Stimulated activated CD8-positive, alpha-beta memory T cell treated with anti-CD3 and anti-CD28 coated beads, Interleukin-4, amount 100 ng/mL, for 24 hours (primary cell): ENCODE data around the gene DAPP1.
A peak's percentile ranks its signal among the peaks of the same experiment; 100 is the strongest.

Source experiments
- DNase-seq: peaks from one replicate; pipeline ENCODE4 v3.0.0-alpha.2; 2020; ENCODE audit warnings: low read depth

DAPP1 gene

DNA sequence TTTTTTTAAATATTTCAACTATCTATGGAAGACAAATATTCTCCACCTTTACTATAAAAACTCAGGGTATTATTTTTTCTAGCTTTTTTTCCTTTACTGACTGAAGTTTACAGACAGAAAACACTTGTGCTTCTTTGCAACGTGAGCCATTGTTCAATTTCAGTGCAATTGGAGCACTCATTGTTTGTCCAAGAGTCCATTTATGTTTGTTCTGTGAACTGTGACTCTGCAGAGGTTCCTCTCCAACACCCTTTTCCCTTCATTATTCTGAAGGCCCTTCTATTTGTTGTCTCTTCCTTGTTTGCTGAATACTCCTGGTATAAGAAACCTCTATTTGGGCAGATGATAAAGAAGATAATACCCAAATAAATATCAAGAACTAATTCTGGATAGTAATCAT, 37.4 kb downstream of the DAPP1 start:
- DNase-seq = no peak

DNA sequence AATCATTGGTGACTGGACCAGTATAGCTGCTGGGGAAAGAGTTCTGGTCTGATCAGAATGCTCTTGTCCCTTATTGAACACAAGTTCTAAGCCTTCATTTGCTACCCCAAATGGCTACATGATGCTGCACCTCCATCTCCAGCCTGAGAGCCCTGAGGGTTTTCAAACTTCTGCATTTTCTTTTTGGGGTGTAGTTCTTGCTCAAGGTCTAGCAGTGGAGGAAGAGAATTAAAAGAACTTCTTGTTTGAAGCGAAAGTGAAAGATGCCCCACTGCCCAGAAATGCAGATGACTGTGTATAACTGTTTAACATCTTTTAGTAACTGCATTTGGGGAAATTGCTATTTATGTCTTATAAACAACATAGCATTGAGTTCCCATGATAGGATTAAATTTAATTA, 39.1 kb downstream of the DAPP1 start:
- DNase-seq = no peak

DNA sequence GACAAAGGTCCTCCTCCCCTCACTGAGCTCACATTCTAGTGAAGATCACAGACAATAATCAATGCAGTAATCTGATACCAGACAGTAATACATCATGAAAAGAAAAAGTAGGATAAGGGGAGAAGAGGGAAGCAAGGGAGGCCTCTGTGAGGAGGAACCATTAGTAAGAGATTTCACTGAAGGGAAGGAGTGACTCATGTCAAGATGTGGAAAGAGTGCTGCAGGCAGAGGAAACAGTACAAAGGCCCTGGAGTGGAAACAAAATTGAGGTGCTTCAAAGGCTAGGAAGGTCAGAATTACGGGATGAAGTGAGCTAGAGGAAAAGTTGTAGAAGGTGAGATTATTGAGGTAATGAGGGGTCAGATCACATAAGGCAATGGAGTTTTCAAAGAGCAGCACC, 39.5 kb downstream of the DAPP1 start:
- DNase-seq = no peak

DNA sequence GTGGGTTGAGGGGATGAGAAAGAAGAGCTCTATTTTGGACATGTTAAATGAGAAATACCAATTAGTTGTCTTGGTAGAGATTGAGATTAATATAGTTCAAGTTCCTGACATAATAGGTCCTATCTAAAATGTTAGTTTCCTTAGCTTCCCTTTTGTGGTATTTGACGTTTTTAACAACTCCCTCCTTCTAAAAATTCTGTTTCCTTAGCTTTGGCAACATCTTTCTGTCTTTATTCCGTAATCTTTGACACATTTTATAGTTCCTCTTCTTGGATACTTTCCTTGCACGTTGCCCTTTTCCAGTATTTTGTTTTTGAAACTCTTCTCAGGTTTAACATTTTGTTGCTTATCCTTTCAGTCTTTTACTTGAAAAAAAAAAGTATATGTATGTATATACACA, 40.7 kb downstream of the DAPP1 start:
- no peak for DNase-seq

DNA sequence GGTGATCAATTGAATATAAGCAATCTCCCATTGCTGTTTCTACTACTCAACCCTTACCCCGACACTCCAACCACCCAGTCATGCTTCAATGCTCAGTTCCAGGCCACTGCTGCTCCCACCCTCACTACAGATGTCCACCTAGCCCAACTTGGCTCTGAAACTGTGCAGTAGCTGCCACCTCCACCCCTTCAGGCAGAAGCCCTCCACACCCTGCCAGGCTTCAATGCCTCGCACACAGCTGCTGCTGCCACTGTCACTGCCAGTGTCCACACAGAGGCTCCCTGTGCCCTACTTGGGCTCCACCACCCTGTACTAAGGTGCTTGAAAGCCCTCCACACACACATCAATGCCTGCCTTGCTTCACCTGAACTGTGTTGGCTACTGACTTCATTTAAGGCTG, 43.0 kb downstream of the DAPP1 start:
- DNase-seq = no peak

DNA sequence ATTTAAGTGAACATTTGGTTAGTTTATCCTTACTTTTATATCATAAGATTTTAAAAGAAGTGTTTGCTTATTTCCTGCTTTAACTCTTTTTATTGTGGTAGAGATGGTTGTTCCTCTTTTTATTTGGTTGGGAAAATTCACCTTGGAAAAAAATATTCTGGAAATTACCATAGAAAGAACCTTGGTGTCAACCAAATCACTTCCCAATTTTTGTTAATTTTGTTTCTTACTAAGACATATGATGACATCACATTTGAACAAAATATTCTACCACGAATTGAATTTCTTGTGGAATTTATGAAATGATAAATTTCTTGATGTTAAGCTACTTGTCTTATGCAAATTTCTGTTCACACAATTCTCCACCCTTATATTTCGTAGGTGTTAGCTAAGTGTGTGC, 43.9 kb downstream of the DAPP1 start:
- DNase-seq = no peak

DNA sequence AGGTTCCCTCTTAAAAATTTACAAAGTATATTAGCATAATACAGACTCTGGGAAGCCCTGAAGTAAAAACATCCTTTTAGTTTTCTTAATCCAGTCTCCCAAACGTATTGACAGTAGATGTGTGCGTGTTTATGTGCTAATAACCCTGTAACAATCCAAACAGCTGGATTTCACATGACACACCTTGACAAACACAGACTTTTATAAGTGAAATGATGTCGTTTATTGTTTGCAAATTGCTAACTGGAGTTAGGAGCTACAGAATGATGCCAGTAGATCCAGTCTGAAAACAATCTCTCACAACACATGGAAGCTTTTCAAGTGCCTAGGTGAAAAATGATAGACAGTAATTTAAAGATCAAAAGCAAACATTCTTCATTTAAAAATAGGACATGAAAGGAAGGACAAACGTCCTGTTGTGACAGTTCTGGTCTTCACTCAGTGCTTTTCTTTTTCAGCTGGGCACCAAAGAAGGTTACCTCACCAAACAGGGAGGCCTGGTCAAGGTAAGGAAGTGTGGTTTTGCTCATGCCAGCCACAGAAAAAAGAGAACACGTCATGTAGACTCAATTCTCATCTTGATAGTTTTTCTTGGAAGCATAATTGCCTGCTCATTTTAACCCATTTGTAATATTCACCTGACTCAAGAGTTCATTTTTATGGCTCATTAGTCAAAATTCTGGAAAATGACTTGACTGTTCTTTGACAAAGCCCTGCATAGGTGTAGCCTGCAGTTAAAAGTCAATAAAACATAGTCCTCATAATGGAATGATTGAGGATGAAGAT, 44.7 kb downstream of the DAPP1 start:
- no peak for DNase-seq

DNA sequence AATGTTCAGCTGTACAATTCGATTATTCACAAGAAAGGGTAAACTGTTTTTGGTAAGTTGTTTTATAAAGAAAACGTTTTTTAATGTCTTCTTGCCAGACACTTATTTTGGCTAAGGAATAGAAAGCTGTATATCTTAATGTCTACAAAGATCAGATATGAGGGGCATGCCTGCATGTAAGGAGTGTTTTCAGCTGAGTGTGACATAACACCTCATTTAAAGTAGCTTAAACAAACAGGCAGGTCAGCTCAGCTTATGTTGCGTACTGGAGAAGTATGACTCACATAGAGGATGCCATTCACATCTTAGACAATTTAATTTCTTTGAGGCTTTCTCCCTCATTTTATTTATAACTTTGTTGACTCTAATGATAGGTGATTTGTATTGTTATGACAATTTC, 47.2 kb downstream of the DAPP1 start:
- no peak for DNase-seq

DNA sequence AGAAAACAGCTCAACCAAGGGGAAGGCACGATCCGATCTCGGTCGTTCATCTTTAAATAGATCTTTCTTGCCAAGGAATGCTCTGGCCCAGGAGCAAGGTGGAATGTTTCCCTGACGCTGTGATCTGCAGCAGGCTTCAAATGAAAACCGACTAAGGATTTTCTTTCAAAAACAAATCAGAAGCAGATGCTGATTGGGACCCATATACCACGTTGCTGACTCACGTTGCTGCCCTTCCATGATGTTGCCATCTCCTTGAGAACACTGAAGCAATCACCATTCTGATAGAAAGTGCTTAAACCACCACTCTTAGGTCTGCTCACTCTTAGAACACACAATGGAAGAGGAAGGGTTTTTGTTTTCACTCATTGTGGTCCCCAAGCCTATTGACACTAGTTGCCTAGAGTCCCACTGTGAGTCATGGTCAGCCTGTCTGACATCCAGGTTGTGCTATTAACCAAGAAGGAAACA, 51.5 kb downstream of the DAPP1 start:
- DNase-seq = no peak

DNA sequence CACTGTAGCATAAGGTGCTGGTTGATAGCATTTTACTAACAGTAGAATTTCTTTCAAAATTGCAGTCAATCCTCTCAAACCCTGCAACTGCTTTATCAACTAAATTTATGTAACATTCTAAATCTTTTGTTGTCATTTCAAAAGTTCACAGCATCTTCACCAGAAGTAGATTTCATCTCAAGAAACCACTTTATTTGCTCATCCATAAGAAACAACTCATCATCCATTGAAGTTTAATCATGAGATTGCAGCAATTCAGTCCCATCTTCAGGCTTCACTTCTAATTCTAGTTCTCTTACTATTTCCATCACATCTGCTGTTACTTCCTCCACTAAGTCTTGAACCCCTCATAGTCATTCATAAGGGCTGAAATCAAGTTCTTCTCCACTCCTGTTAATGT, 55.9 kb downstream of the DAPP1 start:
- no peak for DNase-seq

DNA sequence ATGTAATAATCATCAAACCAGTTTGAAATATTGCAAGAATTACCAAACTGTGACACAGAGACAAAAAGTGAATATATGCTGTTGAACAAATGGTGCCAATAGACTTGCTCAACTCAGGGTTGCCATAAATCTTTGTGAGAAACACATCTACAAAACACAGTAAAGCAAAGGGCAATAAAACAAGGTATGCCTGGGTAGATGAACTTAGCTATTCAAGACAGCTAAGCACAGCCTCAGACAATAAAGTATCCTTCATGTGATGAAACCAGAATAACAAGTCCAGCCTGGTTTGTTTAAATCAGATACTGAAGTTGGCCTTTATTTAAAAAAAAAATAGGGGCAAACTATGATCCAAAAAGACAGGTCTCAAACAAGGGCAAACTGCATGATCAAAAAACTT, 58.4 kb downstream of the DAPP1 start:
- DNase-seq = no peak

DNA sequence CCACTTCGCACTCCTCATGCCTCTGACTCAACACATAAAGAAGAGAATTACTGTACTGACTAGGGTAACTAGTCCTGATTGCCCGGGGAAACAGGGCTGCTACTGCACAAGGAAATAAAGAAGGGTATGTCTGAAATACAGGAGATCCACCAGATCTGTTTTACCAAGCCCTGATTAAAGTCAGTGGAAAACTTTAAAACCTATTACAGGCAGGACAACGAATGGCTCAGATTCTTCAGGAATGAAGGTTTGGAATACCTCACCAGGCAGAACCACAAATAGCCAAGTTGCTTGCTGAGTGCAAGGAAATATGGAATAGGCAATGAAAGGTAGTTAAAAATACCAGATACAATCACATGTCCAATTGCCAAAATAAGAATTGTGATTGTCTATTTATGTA, 60.3 kb downstream of the DAPP1 start:
- no peak for DNase-seq

DNA sequence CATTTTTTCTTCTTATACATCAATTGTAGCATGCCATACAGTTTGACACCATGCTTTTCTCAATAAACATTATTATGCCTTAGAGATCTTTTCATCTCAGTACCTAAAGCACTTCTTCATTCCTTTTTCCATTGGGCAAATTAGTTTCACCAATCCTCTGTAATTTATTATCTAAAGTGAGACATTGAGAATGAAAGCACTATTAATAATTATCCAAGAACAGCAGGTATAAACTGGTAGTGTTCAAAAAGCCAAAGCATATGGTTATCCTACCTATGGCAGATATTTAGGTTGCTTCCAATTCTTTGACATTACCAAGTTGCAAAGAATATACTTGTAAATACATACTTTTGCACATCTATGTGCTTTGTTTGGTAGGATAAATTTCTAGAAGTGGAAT, 62.0 kb downstream of the DAPP1 start:
- no peak for DNase-seq

DNA sequence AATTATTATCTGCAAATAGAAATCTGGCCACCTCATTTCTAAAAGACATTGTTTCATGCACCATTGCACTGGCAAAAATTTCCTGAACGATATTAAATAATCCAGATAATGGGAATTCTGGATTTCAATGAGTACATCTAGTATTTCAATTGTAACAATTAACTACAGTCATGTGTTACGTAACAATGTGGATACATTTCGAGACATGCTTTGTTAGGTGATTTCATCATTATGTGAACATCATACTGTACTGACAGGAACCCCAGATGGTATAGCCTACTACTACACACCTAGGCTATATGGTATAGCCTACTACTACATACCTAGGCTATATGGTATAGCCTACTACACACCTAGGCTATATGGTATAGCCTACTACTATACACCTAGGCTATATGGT, 62.8 kb downstream of the DAPP1 start:
- DNase-seq = no peak

DNA sequence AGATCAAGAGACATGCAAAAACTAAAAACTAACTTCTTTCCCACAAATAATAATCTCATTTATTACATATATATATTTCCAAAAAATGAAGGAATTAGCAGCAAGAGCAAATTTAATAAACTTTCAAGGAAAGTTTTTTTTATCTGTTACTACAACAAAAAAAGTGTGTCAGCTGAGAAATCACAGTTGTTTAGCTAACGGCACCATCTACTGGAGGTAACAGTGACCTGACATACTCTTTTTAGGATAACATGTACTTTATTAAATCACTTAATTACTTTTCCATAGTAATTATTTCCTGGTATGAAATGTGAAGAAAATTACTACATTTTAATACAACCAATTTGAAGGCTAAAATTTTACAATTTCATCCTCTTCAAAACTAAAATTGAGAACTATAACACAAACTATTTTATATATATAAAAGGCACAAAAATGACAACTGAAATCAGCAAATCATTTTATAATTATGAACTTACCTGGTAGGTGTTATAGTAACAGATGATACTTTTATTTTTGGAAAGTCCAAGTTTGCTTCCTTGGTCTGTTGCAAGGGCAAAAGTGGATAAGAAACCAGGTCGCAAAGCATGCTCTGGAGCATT, 68.5 kb downstream of the DAPP1 start:
- DNase-seq = no peak

DNA sequence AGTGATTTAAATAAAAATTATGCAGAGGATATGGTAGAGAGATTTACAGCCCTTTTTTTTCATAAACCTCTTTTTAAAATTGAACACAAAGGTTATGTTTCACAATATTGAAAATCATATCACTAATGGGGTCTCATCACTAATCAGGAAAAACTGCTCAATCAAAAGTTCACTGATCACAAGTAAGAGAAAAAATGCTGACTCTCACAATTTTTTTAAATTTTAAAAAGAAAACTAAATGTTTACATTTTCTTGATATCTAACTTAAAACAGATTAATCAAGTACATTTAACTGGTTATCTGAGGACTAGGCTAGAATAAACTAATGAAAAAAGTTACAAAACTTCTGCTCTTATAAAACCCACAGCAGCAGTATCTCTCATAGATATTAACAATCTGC, 69.1 kb downstream of the DAPP1 start:
- DNase-seq = no peak

DNA sequence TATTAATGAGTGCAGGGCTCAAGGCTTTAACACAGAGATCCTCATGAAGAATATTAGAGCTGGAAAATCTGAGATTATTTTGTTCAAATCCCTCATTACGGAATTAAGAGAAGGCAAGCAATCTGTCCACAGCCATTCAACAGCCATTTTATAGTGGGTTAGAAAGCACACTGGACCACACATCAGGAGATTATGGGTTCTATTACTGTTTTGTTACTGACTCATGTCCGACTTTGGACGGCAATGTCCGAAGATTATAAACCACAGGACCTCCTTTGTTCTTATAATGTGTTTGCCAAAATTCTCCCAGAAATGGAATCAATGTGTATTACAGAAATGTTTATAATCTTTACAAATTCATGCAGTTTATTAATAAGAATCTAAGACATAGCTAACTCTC, 69.5 kb downstream of the DAPP1 start:
- DNase-seq = no peak

DNA sequence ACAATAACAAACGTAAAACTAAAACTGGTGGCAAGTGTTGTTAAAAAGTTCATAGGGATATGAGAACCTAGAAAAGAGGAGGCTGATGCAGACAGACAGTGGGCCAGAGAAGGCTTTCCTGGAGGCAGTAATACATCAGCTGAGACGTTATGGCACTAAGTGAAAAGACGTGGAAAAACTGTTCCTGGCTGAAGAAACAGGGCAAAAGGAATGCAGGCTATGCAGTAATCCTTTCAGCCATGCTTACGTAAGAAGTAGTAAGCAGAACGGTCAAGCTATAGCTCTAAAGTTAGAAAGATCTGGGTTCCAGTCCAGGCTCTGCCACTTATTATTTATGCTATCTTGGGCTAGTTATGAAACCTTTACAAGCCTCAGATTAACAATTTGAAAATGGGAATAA, 71.2 kb downstream of the DAPP1 start:
- DNase-seq = no peak

DNA sequence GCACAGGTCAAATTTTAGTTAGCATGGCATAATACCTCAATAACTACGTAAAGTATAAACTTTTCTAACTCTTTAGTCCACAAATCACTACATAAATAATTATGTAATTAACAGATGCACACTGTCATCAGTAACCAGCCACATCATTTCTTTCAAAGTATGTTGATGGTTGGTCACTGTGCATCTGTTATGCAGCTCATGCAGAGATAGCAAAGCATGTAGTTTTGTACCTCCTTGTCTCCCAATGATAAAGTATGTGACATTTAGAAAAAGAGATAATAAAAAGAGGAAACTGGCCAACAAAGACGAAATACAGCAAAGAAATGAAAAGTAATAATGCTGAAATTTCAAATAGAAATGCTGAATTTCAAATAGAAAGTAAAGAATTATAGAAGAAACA, 74.7 kb downstream of the DAPP1 start:
- DNase-seq = no peak

DNA sequence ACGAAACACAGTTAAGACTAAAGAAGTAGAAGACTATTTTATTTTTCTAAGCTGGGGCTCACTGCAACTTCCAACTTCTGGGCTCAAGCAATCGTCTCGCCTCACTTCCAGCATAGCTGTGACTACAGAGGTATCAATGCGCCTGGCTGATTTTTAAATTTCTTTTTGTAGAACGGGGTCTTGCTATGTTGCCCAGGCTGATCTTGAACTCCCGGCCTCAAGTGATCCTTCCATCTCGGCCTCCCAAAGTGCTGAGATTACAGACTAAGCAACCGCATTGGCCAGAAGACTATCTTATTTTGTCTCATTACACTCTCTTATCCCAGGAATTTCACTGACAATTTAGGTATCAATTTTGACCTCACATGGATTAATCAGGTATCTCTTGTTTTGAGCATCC, 76.4 kb downstream of the DAPP1 start:
- no peak for DNase-seq

DNA sequence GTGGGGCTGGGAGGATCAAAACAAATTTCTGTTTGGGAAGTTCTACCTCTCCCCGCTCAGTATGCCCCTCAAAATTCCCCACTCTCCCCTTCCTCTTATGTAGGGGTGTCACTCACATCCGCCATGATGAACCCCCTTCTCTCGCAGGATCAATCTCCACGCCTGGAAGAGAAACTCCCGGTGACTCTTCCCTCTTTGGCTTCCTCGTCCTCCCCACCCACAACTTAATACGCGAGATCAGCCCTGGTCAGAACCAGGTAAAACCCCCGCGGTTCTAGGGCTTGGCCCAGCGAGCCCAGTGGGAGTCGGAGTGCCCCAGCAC, 77.2 kb downstream of the DAPP1 start:
- no peak for DNase-seq

DNA sequence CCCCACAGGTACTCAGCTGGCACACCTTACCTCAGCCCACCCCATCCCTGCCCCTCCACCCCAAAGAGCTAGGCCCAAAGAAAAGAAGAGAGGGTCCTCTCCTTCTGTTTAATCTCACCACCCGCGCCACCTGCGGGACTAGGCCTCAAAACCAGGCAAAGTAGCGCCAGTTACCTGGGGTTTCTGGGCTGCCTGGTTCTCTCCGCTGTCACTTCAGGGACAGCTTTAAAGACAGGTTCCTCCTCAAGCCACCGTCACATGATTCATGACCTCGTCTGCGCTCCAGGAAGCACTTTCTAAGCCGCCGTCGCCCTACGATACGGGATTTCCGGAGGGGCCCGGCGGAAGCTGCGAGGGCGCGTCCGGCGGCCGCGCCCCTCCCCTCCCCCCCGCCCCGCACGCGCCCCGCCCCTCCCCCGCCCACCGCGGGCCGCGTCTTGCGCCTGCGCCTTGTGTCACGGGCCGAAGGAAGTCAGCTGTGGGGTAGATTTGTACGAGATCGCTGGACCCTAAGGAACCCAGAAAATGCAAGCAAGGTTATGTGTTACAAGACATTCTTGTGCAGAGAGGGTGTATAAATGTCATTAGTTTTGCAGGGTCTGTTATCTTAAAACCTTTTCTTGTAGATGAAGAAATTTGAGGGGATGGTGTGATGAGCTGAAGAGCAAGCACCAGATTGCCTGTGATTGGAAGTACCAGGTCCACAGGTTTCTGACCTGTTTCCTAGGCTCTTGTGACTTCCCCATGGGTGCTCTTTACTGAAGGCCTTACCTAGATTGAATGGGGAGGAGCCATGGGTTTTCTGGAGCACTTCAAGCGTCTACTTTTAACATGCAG, 77.8 kb downstream of the DAPP1 start, which contains the start of gene LAMTOR3:
LAMTOR3 (minus strand) TSS at position 267 of the 837 bp plus-strand sequence. CDS start 464 bp downstream, outside the sequence.
- DNase-seq = peak; percentile 78

DNA sequence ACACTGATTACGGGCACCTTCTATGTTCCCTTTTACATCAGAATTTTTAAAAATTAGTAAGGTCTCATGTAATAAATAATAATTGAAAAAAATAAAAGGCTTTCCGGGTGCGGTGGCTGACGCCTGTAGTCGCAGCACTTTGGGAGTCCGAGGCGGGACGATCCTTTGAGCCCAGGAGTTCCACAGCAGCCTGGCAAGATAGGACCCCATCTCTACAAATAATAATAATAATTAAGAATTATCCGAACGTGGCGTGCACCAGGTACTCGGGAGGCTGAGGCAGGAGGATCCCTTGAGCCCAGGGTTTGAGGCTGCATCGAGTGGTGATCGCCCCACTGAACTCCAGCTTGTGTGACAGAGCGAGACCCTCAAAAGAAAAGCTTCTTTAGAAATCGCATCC, 78.4 kb downstream of the DAPP1 start:
- DNase-seq = no peak
